Thyroid gland (tissue), 4 donors: ENCODE measurements around the gene OXSR1.

ENCODE experiments used
- CTCF ChIP-seq, 6 experiments: fragments of 200-600 bp in 3 of 6; fragments of 450-650 bp in 3 of 6; sonication (generic) in 3 of 6; IDR thresholded peaks; one replicate each; pipeline ENCODE4 v1.5.1; 2016 to 2019; ENCODE audit warnings: antibody characterized with exemption in 6 of 6, mild to moderate bottlenecking in 2 of 6, inconsistent platforms in 1 of 6, moderate library complexity in 1 of 6
- POLR2A ChIP-seq, 2 donors: fragments of 450-650 bp; IDR thresholded peaks; one replicate each; pipeline ENCODE4 v1.6.1; 2017; ENCODE audit warnings: antibody characterized with exemption in 2 of 2, mild to moderate bottlenecking in 2 of 2, moderate library complexity in 1 of 2

DNA sequence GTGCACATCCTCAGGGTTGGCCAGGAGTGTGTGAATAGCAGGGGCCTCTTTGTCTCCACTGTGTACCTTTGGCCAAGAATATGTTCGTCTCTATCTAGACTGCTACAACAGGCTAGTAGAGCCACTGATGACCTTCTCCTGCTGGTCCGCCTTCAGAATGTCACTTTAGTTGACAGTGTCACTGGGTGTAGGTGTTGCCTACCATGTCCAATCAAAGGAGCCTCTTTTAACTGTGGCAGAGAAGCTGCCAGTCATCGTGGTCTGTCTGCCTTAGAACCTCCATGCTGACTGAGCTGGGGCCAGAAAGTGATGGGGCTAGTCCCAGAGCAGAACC lies 40.1 kb downstream of the OXSR1 start:
- TF ChIP-seq CTCF (IDR thresholded peaks at IDR 0.05) (no peak), POLR2A (IDR thresholded peaks at IDR 0.05) (no peak)
